HG03439 (cell line): ENCODE measurements around the gene KSR2.

Source experiments
- ATAC-seq: cut with Tn5 transposase; IDR thresholded peaks from one replicate; pipeline ENCODE4 v1.9.1; 2021; ENCODE audit warnings: mild to moderate bottlenecking, moderate library complexity; ENCODE audit not compliant: unreplicated experiment

KSR2 gene

GRCh38 chr12:117473856-117474255 lies 494.9 kb downstream of the KSR2 start:
- no peak for ATAC-seq

- ATAC-seq, result no peak
These were observed 495.8 kb downstream of the KSR2 start for GRCh38 chr12:117472983-117473382.

- no peak for ATAC-seq
These were observed 498.0 kb downstream of the KSR2 start for GRCh38 chr12:117470804-117471203.

GRCh38 chr12:117469883-117470483 lies 498.8 kb downstream of the KSR2 start:
- no peak for ATAC-seq

GRCh38 chr12:117468016-117468415 lies 500.8 kb downstream of the KSR2 start:
- no peak for ATAC-seq

GRCh38 chr12:117467588-117467987 lies 501.2 kb downstream of the KSR2 start:
- ATAC-seq, result no peak

- no peak for ATAC-seq
These were observed 502.0 kb downstream of the KSR2 start for GRCh38 chr12:117466677-117467362.

- no peak for ATAC-seq
These were observed 507.1 kb downstream of the KSR2 start for GRCh38 chr12:117461732-117462131.

GRCh38 chr12:117459229-117459628 lies 509.6 kb downstream of the KSR2 start:
- ATAC-seq, result no peak

- ATAC-seq, result no peak
These were observed 511.6 kb downstream of the KSR2 start for GRCh38 chr12:117457189-117457588.

GRCh38 chr12:117456076-117456475 lies 512.7 kb downstream of the KSR2 start:
- no peak for ATAC-seq

GRCh38 chr12:117453961-117454360 lies 514.8 kb downstream of the KSR2 start:
- ATAC-seq, result no peak

GRCh38 chr12:117452112-117452511 lies 516.7 kb downstream of the KSR2 start:
- no peak for ATAC-seq

- ATAC-seq, result no peak
These were observed 518.6 kb downstream of the KSR2 start for GRCh38 chr12:117450209-117450608.

- ATAC-seq, result no peak
These were observed 521.0 kb downstream of the KSR2 start for GRCh38 chr12:117447665-117448366.

- ATAC-seq, result no peak
These were observed 524.0 kb downstream of the KSR2 start for GRCh38 chr12:117444781-117445180.

GRCh38 chr12:117441751-117442150 lies 527.0 kb downstream of the KSR2 start:
- ATAC-seq, result no peak

GRCh38 chr12:117440384-117440783 lies 528.4 kb downstream of the KSR2 start:
- ATAC-seq, result no peak

- ATAC-seq, result no peak
These were observed 529.2 kb downstream of the KSR2 start for GRCh38 chr12:117439531-117440001.

GRCh38 chr12:117438809-117439208 lies 530.0 kb downstream of the KSR2 start:
- no peak for ATAC-seq

GRCh38 chr12:117437516-117438255 lies 531.1 kb downstream of the KSR2 start:
- ATAC-seq, result no peak
